Kidney epithelial cell (primary cell): Measurements from ENCODE around the gene LZTR1. TPM values are rescaled to one million over a fixed set of nuclear protein-coding genes. Genes with fewer than 3 reads are reported as not detected.

Experiments
- DNase-seq: peaks from one replicate; pipeline ENCODE4 v3.0.0-alpha.2; 2010; ENCODE audit warnings: low read depth
- H3K27me3 ChIP-seq: 2 replicates; pipeline ENCODE4 v1.6.0; 2011; ENCODE audit warnings: low read length; ENCODE audit not compliant: control insufficient read depth, insufficient read depth
- H3K36me3 ChIP-seq: 2 replicates; pipeline ENCODE4 v1.5.1; 2011; ENCODE audit warnings: low read length; ENCODE audit not compliant: control insufficient read depth, insufficient read depth
- H3K4me3 ChIP-seq: 2 replicates; pipeline ENCODE4 v1.5.1; 2011; ENCODE audit warnings: low read depth, mild to moderate bottlenecking, control low read depth, low read length
- CTCF ChIP-seq: IDR thresholded peaks from 2 replicates; pipeline ENCODE4 v1.5.1; 2011; ENCODE audit warnings: mild to moderate bottlenecking, moderate library complexity, low read length, control low read depth, inconsistent platforms; ENCODE audit not compliant: insufficient read depth, poor library complexity, severe bottlenecking
- total RNA-seq: library from RNA; depleted of rRNA; stranded (reverse); fragments of >200 nt; gene quantifications from 2 replicates; pipeline ENCODE4 v1.2.3, GENCODE V29; 2015

LZTR1 gene
- total RNA-seq, 1 donor from 2014 or later = 45.2 TPM

DNA sequence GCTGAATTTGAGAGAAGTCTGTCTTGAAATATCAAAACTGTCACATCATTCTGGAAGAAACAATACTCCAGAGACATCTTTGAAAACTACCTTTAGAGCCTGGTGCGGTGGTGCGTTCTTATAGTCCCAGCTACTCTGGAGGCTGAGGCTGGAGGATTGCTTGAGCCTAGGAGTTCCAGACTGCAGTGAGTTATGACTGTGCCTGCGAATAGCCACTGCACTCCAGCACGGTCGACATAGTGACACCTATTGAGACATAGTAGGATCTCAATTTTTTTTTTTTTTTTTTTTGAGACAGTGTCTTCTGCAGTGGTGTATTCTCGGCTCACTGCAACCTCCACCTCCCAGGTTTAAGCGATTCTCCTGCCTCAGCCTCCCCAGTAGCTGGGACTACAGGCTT lies 26.5 kb upstream of the LZTR1 start:
- DNase-seq = no peak
- H3K27me3 ChIP-seq = no peaks in the 10 kb centered on the region
- no peak for TF ChIP-seq CTCF
- H3K4me3 ChIP-seq = no peak overlapping the region
- no peaks in the 10 kb centered on the region for H3K36me3 ChIP-seq

DNA sequence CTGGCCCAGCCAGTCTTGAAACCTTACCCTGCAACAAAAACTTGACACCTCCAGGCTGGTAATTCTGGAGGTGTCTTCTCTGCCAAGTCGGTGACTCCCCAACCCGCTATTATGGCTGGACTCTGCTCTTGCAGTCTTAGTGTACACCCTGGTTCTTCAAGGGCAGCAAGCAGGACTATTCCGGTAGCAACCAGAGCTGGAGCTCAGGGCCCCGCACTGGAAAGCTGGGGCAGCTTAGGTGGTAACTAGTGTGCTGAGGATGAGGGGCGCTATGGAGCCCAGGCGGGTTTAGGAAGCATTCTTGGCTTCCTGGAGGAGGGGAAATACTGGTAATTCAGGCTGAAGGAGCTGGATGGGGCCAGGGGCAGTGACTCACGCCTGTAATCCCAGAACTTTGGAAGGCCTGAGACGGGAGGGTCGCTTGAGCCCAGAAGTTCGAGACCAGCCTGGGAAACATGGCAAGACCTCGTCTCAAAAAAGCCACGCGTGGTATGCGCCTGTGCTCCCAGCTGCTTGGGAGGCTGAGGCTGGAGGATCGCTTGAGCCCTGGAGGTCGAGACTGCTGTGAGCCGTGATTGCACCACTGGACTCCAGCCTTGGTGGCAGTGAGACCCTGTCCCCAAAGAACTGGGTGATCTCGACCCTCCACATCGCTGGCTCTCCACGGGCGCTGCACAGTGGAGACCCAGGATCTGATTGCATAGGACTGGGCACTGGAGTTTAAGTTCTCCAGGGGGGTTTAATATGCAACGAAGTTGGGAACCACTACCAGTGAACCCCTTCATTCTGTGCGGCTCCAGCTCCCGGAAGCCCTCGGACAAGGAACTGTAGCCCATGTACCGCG lies 25.6 kb upstream of the LZTR1 start:
- Histone ChIP-seq H3K36me3 (no peaks in the 10 kb centered on the region), H3K4me3 (peak overlapping the region; percentile 63), H3K27me3 (no peaks in the 10 kb centered on the region)
- DNase-seq = no peak
- TF ChIP-seq CTCF = no peak

DNA sequence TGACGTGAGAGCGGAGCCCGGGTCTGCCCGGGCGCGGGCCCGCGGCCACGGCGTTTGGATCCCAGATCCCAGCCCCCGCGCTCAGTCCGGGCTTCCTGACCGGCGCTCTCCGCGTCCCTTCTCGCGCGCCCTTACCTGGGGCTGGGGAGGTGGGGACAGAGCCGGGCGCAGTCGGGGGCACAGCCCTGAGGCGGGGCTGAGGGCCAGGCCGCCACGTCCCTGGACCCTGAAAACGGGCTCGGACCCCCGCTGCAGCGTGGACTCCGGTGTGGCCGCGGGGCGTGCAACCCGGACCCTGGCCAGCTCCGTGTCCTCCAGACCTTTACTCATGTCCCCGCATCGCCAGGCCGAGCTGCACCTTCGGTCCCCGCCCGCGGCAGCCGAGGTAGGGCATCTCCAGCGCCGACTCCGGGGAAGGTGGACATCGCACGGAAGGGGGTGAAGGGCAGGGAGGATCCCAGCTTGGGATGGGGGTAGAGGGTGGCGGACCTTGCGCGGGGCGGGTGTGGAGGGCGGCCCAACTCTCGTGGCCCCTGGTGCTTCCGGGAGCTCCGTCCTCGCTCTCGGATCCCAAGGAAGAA lies 24.9 kb upstream of the LZTR1 start:
- no peak for TF ChIP-seq CTCF
- Histone ChIP-seq H3K4me3 (peak overlapping the region; percentile 63), H3K27me3 (no peaks in the 10 kb centered on the region), H3K36me3 (no peaks in the 10 kb centered on the region)
- DNase-seq = no peak

GRCh38 chr22:20957683-20958431 lies 24.2 kb upstream of the LZTR1 start:
- TF ChIP-seq CTCF = no peak
- no peaks in the 10 kb centered on the region for H3K36me3 ChIP-seq
- H3K27me3 ChIP-seq = no peaks in the 10 kb centered on the region
- H3K4me3 ChIP-seq = peak overlapping the region; percentile 63
- DNase-seq = no peak

DNA sequence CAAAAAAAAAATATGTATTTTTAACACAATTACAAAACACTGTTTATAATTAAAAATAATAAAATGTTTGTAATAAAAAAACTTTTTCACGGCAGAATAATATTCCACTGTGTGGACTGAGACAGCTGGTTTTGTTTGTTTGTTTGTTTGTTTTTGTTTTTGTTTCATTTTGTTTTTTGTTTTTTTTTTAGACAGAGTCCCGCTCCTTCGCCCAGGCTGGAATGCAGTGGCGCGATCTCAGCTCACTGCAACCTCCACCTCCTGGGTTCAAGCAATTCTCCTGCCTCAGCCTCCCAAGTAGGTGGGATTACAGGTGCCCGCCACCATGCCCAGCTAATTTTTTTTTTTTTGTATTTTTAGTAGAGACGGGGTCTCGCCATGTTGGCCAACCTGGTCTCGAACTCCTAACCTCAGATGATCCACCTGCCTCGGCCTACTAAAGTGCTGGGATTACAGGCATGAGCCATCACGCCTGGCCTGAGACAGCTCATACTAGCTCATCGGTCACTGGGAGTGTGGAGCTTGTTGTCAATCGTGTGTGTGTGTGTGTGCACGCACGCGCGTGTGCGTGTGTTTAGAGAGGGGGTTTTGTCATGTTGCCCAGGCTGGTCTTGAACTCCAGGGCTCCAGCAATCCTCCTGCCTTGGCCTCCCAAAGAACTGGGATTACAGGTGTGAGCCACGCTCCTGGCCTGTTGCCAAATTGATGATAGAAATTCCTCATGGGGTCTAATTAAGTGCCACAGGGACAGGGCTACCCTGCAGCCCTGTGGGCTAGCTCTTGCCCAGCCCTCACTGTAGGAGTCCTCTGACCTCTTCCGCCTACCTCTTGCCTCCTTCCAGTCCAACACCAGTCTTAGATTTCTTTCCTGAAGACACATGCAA lies 22.3 kb upstream of the LZTR1 start:
- no peak for TF ChIP-seq CTCF
- no peak overlapping the region for H3K4me3 ChIP-seq
- H3K27me3 ChIP-seq = peaks cover 4% of the 10 kb centered on the region
- no peaks in the 10 kb centered on the region for H3K36me3 ChIP-seq
- no peak for DNase-seq
